ENCODE measurements around the gene ZCCHC8.
"Not testable (repeated sequence)": the region's sequence is repeated elsewhere in the genome, so short reads cannot be mapped to it uniquely, and the experiment has no call there.

Gene ZCCHC8

GRCh38 chr12:122506393-122506938, 5.7 kb upstream of the ZCCHC8 start:
- no peak overlapping the region for H3K4me3 ChIP-seq (ENCODE audit: low read length)
- DNase-seq (ENCODE audit: low read depth): no peak
- no peaks in the 10 kb centered on the region for H3K9me3 ChIP-seq (ENCODE audit: control insufficient read depth, low read length)
- H3K36me3 ChIP-seq (ENCODE audit: control insufficient read depth, insufficient read depth, low read length, severe bottlenecking): peaks cover 87% of the 10 kb centered on the region
- peaks cover 2% of the 10 kb centered on the region for H3K4me1 ChIP-seq (ENCODE audit: control insufficient read depth, insufficient read depth, low read length)
- no peaks in the 10 kb centered on the region for H3K27me3 ChIP-seq (replicated peaks; ENCODE audit: control insufficient read depth, insufficient read depth, low read length)
- H3K9ac ChIP-seq (ENCODE audit: low read length): no peak overlapping the region

- Histone ChIP-seq H3K4me1 (ENCODE audit: control insufficient read depth, insufficient read depth, low read length) (peaks cover 7% of the 10 kb centered on the region), H3K9ac (ENCODE audit: low read length) (no peak overlapping the region), H3K4me3 (ENCODE audit: low read length) (no peak overlapping the region), H3K27me3 (replicated peaks; ENCODE audit: control insufficient read depth, insufficient read depth, low read length) (no peaks in the 10 kb centered on the region), H3K36me3 (ENCODE audit: control insufficient read depth, insufficient read depth, low read length, severe bottlenecking) (peaks cover 77% of the 10 kb centered on the region), H3K9me3 (ENCODE audit: control insufficient read depth, low read length) (no peaks in the 10 kb centered on the region)
- DNase-seq (ENCODE audit: low read depth): peak; percentile 44
Observed at GRCh38 chr12:122505419-122506051, 4.8 kb upstream of the ZCCHC8 start.

- Histone ChIP-seq H3K4me3 (ENCODE audit: low read length) (no peak overlapping the region), H3K4me1 (ENCODE audit: control insufficient read depth, insufficient read depth, low read length) (peaks cover 12% of the 10 kb centered on the region), H3K9me3 (ENCODE audit: control insufficient read depth, low read length) (no peaks in the 10 kb centered on the region), H3K9ac (ENCODE audit: low read length) (no peak overlapping the region), H3K27me3 (replicated peaks; ENCODE audit: control insufficient read depth, insufficient read depth, low read length) (no peaks in the 10 kb centered on the region), H3K36me3 (ENCODE audit: control insufficient read depth, insufficient read depth, low read length, severe bottlenecking) (peaks cover 62% of the 10 kb centered on the region)
- no peak for DNase-seq (ENCODE audit: low read depth)
Observed at GRCh38 chr12:122503783-122504590, 3.3 kb upstream of the ZCCHC8 start.

- H3K36me3 ChIP-seq (ENCODE audit: control insufficient read depth, insufficient read depth, low read length, severe bottlenecking): peaks cover 54% of the 10 kb centered on the region
- DNase-seq (ENCODE audit: low read depth): no peak
- no peak overlapping the region for H3K4me3 ChIP-seq (ENCODE audit: low read length)
Observed at GRCh38 chr12:122503147-122503751, 2.5 kb upstream of the ZCCHC8 start.

GRCh38 chr12:122501489-122501989, 807 bp upstream of the ZCCHC8 start:
- Histone ChIP-seq H3K4me1 (ENCODE audit: control insufficient read depth, insufficient read depth, low read length) (peaks cover 26% of the 10 kb centered on the region), H3K27me3 (replicated peaks; ENCODE audit: control insufficient read depth, insufficient read depth, low read length) (no peaks in the 10 kb centered on the region), H3K36me3 (ENCODE audit: control insufficient read depth, insufficient read depth, low read length, severe bottlenecking) (peaks cover 46% of the 10 kb centered on the region), H3K9me3 (ENCODE audit: control insufficient read depth, low read length) (no peaks in the 10 kb centered on the region), H3K9ac (ENCODE audit: low read length) (peak overlapping the region; percentile 99), H3K4me3 (ENCODE audit: low read length) (peak overlapping the region; percentile 93)
- no peak for DNase-seq (ENCODE audit: low read depth)

More at GRCh38 chr12:122503147-122503751, 2.5 kb upstream of the ZCCHC8 start:
- H3K27me3 ChIP-seq (replicated peaks; ENCODE audit: control insufficient read depth, insufficient read depth, low read length): no peaks in the 10 kb centered on the region
- H3K4me1 ChIP-seq (ENCODE audit: control insufficient read depth, insufficient read depth, low read length): peaks cover 20% of the 10 kb centered on the region
- no peaks in the 10 kb centered on the region for H3K9me3 ChIP-seq (ENCODE audit: control insufficient read depth, low read length)
- no peak overlapping the region for H3K9ac ChIP-seq (ENCODE audit: low read length)

- Histone ChIP-seq H3K4me1 (ENCODE audit: control insufficient read depth, insufficient read depth, low read length) (peaks cover 26% of the 10 kb centered on the region), H3K9ac (ENCODE audit: low read length) (peak overlapping the region; percentile 99), H3K27me3 (replicated peaks; ENCODE audit: control insufficient read depth, insufficient read depth, low read length) (no peaks in the 10 kb centered on the region), H3K36me3 (ENCODE audit: control insufficient read depth, insufficient read depth, low read length, severe bottlenecking) (peaks cover 40% of the 10 kb centered on the region), H3K4me3 (ENCODE audit: low read length) (peak overlapping the region; percentile 93), H3K9me3 (ENCODE audit: control insufficient read depth, low read length) (no peaks in the 10 kb centered on the region)
- peak; percentile 89 for DNase-seq (ENCODE audit: low read depth)
Observed at GRCh38 chr12:122499991-122500684, 594 bp downstream of the ZCCHC8 start.

GRCh38 chr12:122495258-122495657, 5.5 kb downstream of the ZCCHC8 start:
- Histone ChIP-seq H3K4me1 (ENCODE audit: control insufficient read depth, insufficient read depth, low read length) (peaks cover 20% of the 10 kb centered on the region), H3K9ac (ENCODE audit: low read length) (no peak overlapping the region), H3K27me3 (replicated peaks; ENCODE audit: control insufficient read depth, insufficient read depth, low read length) (no peaks in the 10 kb centered on the region), H3K9me3 (ENCODE audit: control insufficient read depth, low read length) (no peaks in the 10 kb centered on the region), H3K4me3 (ENCODE audit: low read length) (no peak overlapping the region), H3K36me3 (ENCODE audit: control insufficient read depth, insufficient read depth, low read length, severe bottlenecking) (peaks cover 46% of the 10 kb centered on the region)
- no peak for DNase-seq (ENCODE audit: low read depth)

- H3K4me1 ChIP-seq (ENCODE audit: control insufficient read depth, insufficient read depth, low read length); H3K9me3 ChIP-seq (ENCODE audit: control insufficient read depth, low read length); H3K4me3 ChIP-seq (ENCODE audit: low read length); H3K27me3 ChIP-seq (replicated peaks; ENCODE audit: control insufficient read depth, insufficient read depth, low read length); H3K9ac ChIP-seq (ENCODE audit: low read length); DNase-seq (ENCODE audit: low read depth): not testable (repeated sequence)
- peaks cover 66% of the 10 kb centered on the region for H3K36me3 ChIP-seq (ENCODE audit: control insufficient read depth, insufficient read depth, low read length, severe bottlenecking)
Observed at GRCh38 chr12:122493222-122493621, 7.5 kb downstream of the ZCCHC8 start.

GRCh38 chr12:122491991-122492390, 8.7 kb downstream of the ZCCHC8 start:
- no peak overlapping the region for H3K9ac ChIP-seq (ENCODE audit: low read length)
- H3K4me3 ChIP-seq (ENCODE audit: low read length): no peak overlapping the region
- DNase-seq (ENCODE audit: low read depth): no peak
- no peaks in the 10 kb centered on the region for H3K9me3 ChIP-seq (ENCODE audit: control insufficient read depth, low read length)
- peaks cover 71% of the 10 kb centered on the region for H3K36me3 ChIP-seq (ENCODE audit: control insufficient read depth, insufficient read depth, low read length, severe bottlenecking)
- H3K27me3 ChIP-seq (replicated peaks; ENCODE audit: control insufficient read depth, insufficient read depth, low read length): no peaks in the 10 kb centered on the region
- H3K4me1 ChIP-seq (ENCODE audit: control insufficient read depth, insufficient read depth, low read length): no peaks in the 10 kb centered on the region

- peaks cover 79% of the 10 kb centered on the region for H3K36me3 ChIP-seq (ENCODE audit: control insufficient read depth, insufficient read depth, low read length, severe bottlenecking)
- no peaks in the 10 kb centered on the region for H3K9me3 ChIP-seq (ENCODE audit: control insufficient read depth, low read length)
- no peaks in the 10 kb centered on the region for H3K4me1 ChIP-seq (ENCODE audit: control insufficient read depth, insufficient read depth, low read length)
- H3K27me3 ChIP-seq (replicated peaks; ENCODE audit: control insufficient read depth, insufficient read depth, low read length): no peaks in the 10 kb centered on the region
- no peak for DNase-seq (ENCODE audit: low read depth)
- H3K4me3 ChIP-seq (ENCODE audit: low read length): no peak overlapping the region
- no peak overlapping the region for H3K9ac ChIP-seq (ENCODE audit: low read length)
Observed at GRCh38 chr12:122489038-122489437, 11.7 kb downstream of the ZCCHC8 start.
